Spleen (tissue), 7 donors: Measurements from ENCODE around the gene ATP6V0B.

Experiments
- POLR2A ChIP-seq, 3 donors: fragments of 450-650 bp; IDR thresholded peaks; one replicate each; pipeline ENCODE4 v1.5.1; 2017; ENCODE audit warnings: antibody characterized with exemption in 3 of 3, mild to moderate bottlenecking in 1 of 3
- POLR2AphosphoS5 ChIP-seq, 3 donors: sonication (generic); formaldehyde crosslinking; IDR thresholded peaks; one replicate each; pipeline ENCODE4 v1.5.1; 2017; ENCODE audit warnings: antibody characterized with exemption in 3 of 3
- TF ChIP-seq, protein P1 (sequence below), 11 experiments: fragments of 200-600 bp in 7 of 11; fragments of 450-650 bp in 4 of 11; sonication (generic) in 4 of 11; IDR thresholded peaks in 8 of 11; conservative IDR thresholded peaks in 3 of 11; 1 replicate in 7 of 11; 2 replicates in 4 of 11; pipeline versions ENCODE4 v1.4.0 to v1.8.0; 2016 to 2021; ENCODE audit warnings: antibody characterized with exemption in 11 of 11, inconsistent platforms in 4 of 11, mild to moderate bottlenecking in 1 of 11
- donor health status: DM: no; HTN: no; CAD: no; lungs with moderate emphysema.
- donor health status: DM: no; HTN: no; CAD: no.
- donor health status: DM: no; HTN: no; CAD: no.

GRCh38 chr1:43949678-43950077 lies 25.1 kb upstream of the ATP6V0B start:
- TF ChIP-seq POLR2A (IDR thresholded peaks at IDR 0.05): no peak
- TF ChIP-seq, protein P1, sequence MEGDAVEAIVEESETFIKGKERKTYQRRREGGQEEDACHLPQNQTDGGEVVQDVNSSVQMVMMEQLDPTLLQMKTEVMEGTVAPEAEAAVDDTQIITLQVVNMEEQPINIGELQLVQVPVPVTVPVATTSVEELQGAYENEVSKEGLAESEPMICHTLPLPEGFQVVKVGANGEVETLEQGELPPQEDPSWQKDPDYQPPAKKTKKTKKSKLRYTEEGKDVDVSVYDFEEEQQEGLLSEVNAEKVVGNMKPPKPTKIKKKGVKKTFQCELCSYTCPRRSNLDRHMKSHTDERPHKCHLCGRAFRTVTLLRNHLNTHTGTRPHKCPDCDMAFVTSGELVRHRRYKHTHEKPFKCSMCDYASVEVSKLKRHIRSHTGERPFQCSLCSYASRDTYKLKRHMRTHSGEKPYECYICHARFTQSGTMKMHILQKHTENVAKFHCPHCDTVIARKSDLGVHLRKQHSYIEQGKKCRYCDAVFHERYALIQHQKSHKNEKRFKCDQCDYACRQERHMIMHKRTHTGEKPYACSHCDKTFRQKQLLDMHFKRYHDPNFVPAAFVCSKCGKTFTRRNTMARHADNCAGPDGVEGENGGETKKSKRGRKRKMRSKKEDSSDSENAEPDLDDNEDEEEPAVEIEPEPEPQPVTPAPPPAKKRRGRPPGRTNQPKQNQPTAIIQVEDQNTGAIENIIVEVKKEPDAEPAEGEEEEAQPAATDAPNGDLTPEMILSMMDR (IDR thresholded peaks at IDR 0.05 in 8 of 11, conservative IDR thresholded peaks at IDR 0.05 in 3 of 11): no peak
- TF ChIP-seq POLR2AphosphoS5 (IDR thresholded peaks at IDR 0.05): no peak
